ENCODE data around the gene CDC42EP3.

The CDC42EP3 gene

DNA sequence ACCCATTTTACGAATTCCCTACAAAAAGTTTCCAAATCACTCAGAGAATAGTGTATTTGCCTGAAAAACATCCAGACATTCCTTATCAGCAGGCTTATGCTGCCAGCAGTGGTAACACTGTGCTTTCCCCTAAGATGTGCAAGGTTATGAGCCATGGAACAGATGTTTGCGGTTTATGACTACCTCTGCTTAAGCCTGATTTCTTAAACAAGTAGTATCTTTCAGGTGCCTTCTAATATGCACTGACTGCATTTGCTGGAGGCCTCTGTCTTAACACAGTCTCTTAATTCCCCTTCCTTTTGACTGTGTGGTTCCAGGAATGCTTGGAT lies 54.8 kb downstream of the CDC42EP3 start:
- DNase-seq, result no peak

DNA sequence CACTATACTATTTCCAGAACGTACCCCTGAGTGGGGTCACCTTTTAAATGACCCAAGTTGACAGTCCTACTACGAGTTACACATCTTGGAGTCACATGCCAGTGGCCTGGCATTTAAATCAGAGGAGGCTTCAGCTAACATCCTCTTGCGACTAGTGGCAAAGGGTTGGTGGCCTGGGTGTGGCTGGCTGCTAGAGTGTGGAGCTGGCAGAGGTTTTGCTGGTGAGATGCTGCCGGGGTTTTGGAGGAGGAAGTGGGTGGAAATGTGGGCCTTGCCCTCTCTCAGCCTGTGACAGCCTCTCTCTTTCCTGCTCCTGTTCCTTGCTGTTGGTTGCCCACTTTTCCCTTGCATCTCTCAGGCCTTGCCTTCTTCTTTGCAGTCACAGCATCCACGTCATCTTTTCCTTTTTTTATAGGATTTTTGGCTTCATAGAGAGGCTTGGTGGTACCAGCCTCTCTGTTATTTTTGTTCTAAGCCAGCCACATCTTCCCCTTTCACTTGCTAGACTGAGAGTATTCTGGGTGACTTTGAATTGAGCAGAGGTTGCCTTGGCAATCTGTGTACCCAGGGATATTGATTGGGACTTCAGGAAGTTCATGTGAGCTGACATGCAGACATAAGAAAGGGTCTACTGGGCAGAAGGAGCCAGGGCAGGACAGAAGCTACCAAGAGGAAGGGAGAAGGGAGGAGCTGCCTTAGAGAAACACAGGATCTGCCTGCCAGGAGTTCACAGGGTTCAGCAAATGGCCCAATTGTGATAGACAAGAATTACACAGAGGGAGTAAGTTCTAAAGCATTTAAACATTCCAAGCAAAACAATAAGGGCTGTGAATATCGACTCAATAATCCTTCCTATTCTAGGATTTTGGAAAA lies 55.4 kb downstream of the CDC42EP3 start:
- peak; percentile 47 for DNase-seq

DNA sequence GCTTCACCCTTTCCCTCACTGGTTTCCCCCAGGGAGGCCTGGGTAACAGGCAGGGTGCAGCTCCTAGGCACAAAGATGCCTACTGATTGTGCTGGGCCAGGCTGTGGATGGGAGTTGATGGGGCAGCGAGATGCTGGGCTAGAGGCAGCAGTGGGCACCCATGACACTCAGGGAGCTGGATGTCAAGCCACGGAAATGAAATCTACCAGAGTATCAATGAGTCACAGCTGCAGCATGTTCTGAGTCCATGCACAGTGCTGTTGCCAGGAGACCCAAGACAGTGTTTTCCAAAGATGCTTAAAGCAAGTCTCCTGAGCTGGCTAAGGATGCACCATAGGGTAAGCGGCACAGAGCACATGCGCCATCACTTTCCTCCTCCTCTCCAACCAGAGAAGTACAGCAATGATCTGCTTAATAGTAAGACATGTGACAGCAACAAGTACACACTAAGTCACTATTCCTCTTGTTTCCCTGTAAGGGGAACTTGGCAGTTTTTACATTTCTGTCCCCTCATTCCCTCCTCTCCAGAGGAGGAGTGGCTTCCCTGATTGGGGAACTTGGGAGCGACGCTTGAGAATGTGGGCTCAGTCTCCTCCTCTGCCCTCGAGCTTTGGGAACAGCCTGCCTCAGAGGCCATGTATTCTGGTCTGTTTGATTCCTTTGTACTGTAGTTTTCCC lies 57.2 kb downstream of the CDC42EP3 start:
- DNase-seq, result no peak

DNA sequence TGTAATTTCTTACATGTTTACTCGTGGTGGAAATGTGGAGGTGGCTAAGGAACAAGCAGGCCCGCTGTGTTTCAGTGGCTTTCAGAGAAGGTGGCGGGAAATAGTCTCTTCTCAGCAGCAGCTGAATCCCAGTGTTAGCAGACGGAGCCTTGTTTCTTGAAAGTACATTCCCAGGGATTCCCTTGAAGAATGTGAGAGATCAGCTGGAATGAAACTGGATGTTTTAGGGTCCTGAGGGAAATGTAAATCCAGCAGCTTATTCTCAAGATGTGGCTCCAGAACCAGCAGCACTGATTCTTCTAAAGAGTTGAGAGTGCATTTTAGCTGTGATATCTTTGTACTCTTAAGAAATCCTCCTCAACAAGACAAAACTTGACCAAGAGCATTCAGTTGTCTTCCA lies 59.1 kb downstream of the CDC42EP3 start:
- DNase-seq, result no peak

DNA sequence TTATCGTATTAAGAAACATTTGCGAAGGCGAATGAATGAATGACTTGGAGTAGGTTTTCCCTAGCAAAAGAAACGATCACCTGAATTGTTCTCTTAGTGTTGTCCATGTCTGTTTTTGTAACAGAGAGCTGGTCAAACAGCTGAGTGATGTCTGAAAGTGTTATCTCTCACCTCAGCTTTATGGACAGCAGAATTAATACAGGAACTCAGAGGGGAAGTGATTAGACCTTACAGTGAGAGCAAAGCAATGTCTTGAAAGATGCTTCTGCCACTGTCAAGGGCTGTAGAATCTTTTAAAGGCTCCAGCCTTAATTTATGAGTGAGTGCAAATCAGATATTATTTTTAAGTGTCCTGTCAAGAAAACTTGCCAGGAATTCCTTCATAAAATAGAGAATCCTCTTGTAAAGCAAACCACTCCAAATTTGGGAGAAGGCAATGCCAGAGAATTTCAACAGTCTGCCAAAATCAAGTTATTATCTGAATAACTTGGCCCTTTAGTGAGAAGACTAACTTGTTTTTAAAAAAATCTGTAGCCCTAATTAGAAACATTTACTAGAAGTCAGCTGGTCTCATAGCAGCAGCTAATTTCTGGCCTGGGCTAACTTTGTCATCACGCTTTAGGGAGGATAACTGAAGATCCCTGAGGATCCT lies 60.7 kb downstream of the CDC42EP3 start:
- no peak for DNase-seq

DNA sequence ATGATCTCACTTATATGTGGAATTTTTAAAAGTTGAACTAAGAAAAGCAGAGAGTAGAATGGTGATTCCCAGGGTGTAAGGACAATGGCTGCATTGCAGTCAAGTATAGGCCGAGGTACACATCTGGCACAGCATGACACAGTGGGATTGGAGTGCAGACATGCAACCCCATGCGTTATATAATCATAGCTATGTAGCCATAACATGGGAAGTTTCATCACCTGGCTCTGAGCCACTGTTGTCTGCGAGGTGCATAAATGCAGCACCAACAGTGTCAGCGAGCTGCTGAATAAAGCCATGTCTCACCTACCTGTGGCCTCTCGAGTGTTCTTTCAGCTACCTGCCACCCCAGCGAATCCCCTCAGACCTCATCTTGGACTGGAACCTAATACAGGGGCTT lies 61.7 kb downstream of the CDC42EP3 start:
- no peak for DNase-seq

DNA sequence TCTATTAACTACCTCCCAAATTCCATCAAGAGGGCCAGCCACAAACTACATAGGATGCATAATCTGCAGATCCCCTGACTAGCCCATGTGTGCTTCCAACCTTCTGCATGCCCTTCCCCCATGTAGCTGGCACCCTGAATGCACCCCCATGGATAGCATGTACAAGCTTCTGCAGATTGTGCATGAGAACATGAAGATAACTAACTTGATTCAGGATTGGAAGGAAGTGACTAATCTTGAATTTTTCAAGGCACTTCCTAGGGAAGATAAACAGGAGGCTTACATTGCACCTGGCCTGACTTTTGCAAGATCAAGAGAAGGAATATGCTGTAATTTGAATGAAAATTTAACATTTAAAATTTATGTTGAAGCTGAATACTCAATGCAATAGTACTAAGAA lies 66.7 kb downstream of the CDC42EP3 start:
- no peak for DNase-seq

DNA sequence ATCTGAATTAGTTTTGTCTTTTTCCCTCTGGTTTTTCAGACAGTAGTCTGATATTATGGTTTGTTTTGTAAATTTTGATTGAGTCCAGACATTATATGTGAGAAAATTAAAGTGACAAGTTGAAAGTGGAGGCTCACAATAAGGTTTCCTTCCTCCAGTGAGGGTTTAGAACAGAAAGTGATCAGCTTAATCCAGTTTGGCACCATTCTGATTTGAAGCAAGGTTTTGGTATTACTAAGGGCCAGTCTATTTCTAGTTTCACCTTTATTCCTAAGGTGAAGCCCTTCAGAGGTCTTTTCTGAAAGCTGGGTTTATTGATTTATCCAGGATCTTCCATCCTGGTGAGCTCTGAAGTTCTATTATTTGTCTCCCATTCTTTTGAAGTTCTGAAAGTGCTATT lies 68.7 kb downstream of the CDC42EP3 start:
- no peak for DNase-seq

DNA sequence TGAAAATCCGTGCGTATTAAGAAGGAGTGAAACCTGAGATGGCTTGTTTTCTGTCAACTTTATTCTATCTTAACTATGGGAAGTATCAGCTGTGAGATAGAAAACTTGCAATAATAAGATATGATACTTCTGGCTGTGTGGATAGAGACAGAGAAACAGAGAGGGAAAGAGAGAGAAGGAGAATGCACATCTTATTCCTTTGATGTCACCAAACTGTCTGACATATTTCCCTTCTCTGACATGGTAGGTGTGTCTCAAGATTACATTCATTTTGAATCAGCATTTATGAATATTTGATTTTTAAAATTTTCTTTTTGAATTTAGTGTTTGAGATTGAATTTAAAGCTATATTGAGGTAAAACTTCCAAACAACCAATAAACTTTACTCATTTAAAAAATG lies 69.4 kb downstream of the CDC42EP3 start:
- no peak for DNase-seq

DNA sequence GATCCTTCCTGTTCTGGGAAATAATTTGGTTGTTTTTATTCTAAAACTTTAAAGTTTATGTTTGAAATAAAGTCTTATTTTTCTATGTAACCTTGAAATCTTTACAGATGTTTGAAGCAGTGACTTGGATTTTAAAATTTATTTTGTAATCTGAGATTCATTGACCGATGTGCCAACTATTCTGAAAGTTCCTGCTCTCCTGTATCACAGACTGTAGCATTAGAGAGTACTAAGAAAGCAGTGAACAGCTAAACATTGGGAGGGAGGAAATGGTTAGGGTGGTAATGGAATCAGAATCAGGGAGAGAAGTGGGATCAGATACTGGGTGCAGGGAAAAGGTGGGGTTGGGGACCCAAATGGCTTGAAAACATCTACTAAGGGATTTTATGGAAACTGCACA lies 69.9 kb downstream of the CDC42EP3 start:
- no peak for DNase-seq

DNA sequence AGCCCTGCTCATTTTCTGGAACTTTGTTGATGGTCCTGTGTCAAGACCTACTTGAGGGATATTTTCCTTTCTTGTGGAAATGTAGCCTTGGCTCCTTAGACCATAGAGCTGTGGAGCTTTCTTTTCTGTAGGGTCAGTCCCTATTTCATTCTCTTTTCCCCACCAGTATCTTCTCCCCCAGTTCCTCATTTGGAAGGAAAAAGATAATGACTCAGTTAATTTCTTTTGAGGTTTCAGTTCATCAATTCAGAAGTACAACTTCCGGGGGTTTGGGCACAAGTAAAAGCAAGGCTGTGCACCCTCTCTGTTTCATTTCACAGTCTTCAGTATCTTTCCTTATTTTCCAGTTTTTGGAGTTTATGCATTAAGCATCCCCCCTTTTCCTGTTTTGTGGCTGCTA lies 70.7 kb downstream of the CDC42EP3 start:
- DNase-seq, result no peak

DNA sequence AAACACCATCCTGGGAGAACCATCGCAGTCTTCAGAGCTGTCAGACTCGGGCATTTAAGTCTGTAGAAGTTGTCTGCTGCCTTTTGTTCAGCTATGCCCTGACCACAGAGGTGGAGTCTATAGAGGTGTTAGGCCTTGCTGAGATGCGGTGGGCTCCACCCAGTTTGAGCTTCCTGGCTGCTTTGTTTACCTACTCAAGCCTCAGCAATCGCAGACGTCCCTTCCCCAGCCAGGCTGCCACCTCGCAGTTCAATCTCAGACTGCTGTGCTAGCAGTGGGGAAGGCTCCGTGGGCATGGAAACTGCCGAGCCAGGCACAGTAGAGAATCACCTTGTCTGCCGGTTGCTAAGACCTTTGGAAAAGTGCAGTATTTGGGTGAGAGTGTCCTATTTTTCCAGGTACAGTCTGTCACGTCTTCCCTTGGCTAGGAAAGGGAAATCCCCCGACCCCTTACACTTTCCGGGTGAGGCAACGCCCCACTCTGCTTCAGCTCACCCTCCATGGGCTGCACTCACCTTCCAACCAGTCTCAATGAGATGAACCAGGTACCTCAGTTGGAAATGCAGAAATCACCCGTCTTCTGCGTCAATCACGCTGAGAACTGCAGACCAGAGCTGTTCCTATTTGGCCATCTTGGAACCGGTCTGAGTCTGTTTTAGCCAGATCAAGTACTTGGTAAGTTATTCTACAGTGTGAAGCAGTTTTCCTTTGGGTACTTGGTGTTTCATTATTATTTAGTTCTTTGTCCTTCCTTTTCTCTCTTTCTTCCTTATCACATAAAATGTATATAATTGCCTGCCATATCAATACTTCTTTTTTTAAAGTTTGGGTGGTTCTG lies 71.5 kb downstream of the CDC42EP3 start:
- peak; percentile 31 for DNase-seq

DNA sequence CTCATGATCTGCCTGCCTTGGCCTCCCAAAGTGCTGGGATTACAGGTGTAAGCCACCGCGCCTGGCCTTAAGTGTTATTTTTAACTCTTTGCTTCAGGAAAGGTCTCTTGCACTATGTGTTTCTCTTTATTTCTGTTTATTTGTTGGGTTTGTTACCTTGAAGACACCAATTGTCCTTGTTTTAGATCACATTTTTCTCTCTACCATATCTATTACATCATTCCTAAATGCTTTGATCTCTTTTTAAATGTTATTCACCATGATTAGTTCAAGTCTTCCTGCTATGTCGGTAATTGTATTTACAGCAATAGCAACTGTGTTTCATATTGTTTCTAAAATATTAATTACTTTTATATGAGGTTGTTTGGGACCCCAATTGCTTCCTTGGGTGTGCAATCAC lies 77.7 kb downstream of the CDC42EP3 start:
- no peak for DNase-seq

DNA sequence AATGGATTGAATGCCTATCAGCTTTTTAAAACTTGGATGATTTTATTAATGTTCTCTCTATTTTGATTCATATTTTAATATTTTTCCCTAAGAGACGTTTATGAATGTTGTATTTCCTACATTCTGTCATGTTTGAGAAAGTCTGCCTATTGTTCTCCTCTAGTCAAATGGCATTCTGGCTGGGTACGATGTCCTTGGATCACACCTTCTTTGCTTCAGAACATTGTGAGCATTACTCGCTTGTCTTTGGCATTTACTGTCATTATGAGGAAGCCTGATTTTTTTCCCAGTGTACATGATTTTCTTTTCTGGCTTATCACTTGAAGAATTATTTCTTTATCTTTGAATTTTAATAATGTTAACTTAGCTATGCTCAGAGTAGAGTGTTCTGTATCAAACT lies 78.4 kb downstream of the CDC42EP3 start:
- no peak for DNase-seq

Data from stimulated activated CD4-positive, alpha-beta T cell treated with anti-CD3 and anti-CD28 coated beads, Interleukin-15, amount 100 ng/mL, for 24 hours (primary cell).